Sigmoid colon (tissue), 7 donors: ENCODE measurements around the gene HDAC7. TPM values are rescaled to one million over a fixed set of nuclear protein-coding genes. Genes with fewer than 3 reads are reported as not detected.

ENCODE experiments used
- DNase-seq: peaks from one replicate; pipeline ENCODE4 v3.0.0-alpha.2; 2019
- H3K27ac ChIP-seq, 4 donors: fragments of 200-600 bp; sonication (generic); one replicate each; pipeline ENCODE4 v1.5.1; 2016 to 2019; ENCODE audit warnings: mild to moderate bottlenecking in 1 of 4
- H3K27me3 ChIP-seq, 3 donors: fragments of 200-600 bp; sonication (generic); one replicate each; pipeline ENCODE4 v1.5.1; 2019; ENCODE audit warnings: mild to moderate bottlenecking in 1 of 3
- H3K36me3 ChIP-seq, 4 donors: fragments of 200-600 bp; sonication (generic); one replicate each; pipeline ENCODE4 v1.5.1; 2016 to 2019
- H3K4me1 ChIP-seq, 4 donors: fragments of 200-600 bp; sonication (generic); one replicate each; pipeline ENCODE4 v1.5.1; 2017 to 2019
- H3K4me3 ChIP-seq, 4 donors: fragments of 200-600 bp; sonication (generic); one replicate each; pipeline ENCODE4 v1.5.1; 2017 to 2019; ENCODE audit warnings: mild to moderate bottlenecking in 2 of 4, moderate library complexity in 1 of 4
- H3K9me3 ChIP-seq, 4 donors: fragments of 200-600 bp in 3 of 4; sonication (generic) in 3 of 4; one replicate each; pipeline versions ENCODE4 v1.5.1 to v1.6.1; 2013 to 2019
- EP300 ChIP-seq, 4 donors: sonication (generic); formaldehyde crosslinking; IDR thresholded peaks; one replicate each; pipeline ENCODE4 v1.6.1; 2017; ENCODE audit warnings: antibody characterized with exemption in 4 of 4
- POLR2A ChIP-seq, 2 donors: fragments of 450-650 bp; IDR thresholded peaks; one replicate each; pipeline ENCODE4 v1.6.1; 2016; ENCODE audit warnings: antibody characterized with exemption in 2 of 2, mild to moderate bottlenecking in 2 of 2, moderate library complexity in 2 of 2
- POLR2AphosphoS5 ChIP-seq, 4 donors: sonication (generic); formaldehyde crosslinking; IDR thresholded peaks; one replicate each; pipeline ENCODE4 v1.6.1; 2017; ENCODE audit warnings: antibody characterized with exemption in 4 of 4
- WGBS, 2 donors: extraction: QIAGEN DNeasy Blood & Tissue Kit; methylation state at CpG; one replicate each; pipeline ENCODE4 v1.1.7; 2013; 5-methylcytosine and 5-hydroxymethylcytosine counted together
- intact Hi-C: fragments of 100-400 bp; cut with DNase I; formaldehyde crosslinking; loops from one replicate; pipeline ENCODE4 v1.15.1; 2023
- polyA plus RNA-seq, 3 donors: library from polyadenylated mRNA; stranded (reverse); fragments of 200-250 nt; gene quantifications; one replicate each; pipeline ENCODE4 v1.2.3, GENCODE V29; 2013
- total RNA-seq, 4 donors: library from RNA; depleted of rRNA; stranded (reverse); fragments of >200 nt; gene quantifications; one replicate each; pipeline ENCODE4 v1.1.0, GENCODE V29; 2016
- TF ChIP-seq, protein P1 (sequence below), 4 experiments: fragments of 450-650 bp in 3 of 4; fragments of 200-600 bp in 1 of 4; IDR thresholded peaks; one replicate each; pipeline ENCODE4 v1.5.1; 2016 to 2019; ENCODE audit warnings: antibody characterized with exemption in 4 of 4, mild to moderate bottlenecking in 3 of 4, moderate library complexity in 2 of 4
- donor health status: healthy with polysubstance abuse.
- donor health status: Bipolar disorder and iron deficiency.
- donor health status: healthy.

The HDAC7 gene
- total and polyA plus RNA-seq, 7 donors: 6.5 to 79.2 (median 45.3) TPM

- H3K9me3 ChIP-seq: no peaks in the 10 kb centered on the region
- WGBS, 2 donors: 26 to 61% methylated on average over 4 of the region's 4 CpGs
- TF ChIP-seq, protein P1, sequence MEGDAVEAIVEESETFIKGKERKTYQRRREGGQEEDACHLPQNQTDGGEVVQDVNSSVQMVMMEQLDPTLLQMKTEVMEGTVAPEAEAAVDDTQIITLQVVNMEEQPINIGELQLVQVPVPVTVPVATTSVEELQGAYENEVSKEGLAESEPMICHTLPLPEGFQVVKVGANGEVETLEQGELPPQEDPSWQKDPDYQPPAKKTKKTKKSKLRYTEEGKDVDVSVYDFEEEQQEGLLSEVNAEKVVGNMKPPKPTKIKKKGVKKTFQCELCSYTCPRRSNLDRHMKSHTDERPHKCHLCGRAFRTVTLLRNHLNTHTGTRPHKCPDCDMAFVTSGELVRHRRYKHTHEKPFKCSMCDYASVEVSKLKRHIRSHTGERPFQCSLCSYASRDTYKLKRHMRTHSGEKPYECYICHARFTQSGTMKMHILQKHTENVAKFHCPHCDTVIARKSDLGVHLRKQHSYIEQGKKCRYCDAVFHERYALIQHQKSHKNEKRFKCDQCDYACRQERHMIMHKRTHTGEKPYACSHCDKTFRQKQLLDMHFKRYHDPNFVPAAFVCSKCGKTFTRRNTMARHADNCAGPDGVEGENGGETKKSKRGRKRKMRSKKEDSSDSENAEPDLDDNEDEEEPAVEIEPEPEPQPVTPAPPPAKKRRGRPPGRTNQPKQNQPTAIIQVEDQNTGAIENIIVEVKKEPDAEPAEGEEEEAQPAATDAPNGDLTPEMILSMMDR (IDR thresholded peaks at IDR 0.05): no peak
- TF ChIP-seq POLR2A (IDR thresholded peaks at IDR 0.05): no peak
- no peak for TF ChIP-seq POLR2AphosphoS5 (IDR thresholded peaks at IDR 0.05)
- TF ChIP-seq EP300 (IDR thresholded peaks at IDR 0.05): no peak
- H3K4me3 ChIP-seq: no peak overlapping the region
- H3K27ac ChIP-seq: no peak overlapping the region
- peaks cover 0 to 28% (median 19%) of the 10 kb centered on the region in 4 donors for H3K4me1 ChIP-seq
- intact Hi-C loops: no loop called here
- DNase-seq: no peak
- no peaks in the 10 kb centered on the region for H3K27me3 ChIP-seq
- H3K36me3 ChIP-seq: no peaks in the 10 kb centered on the region
Observed at GRCh38 chr12:47841910-47842309, 22.2 kb upstream of the HDAC7 start.

- Histone ChIP-seq H3K27ac (no peak overlapping the region), H3K4me1 (peaks cover 0 to 28% (median 19%) of the 10 kb centered on the region in 4 donors), H3K4me3 (no peak overlapping the region), H3K27me3 (no peaks in the 10 kb centered on the region), H3K36me3 (no peaks in the 10 kb centered on the region), H3K9me3 (no peaks in the 10 kb centered on the region)
- no peak for TF ChIP-seq POLR2AphosphoS5 (IDR thresholded peaks at IDR 0.05)
- TF ChIP-seq EP300 (IDR thresholded peaks at IDR 0.05): no peak
- TF ChIP-seq POLR2A (IDR thresholded peaks at IDR 0.05): no peak
- TF ChIP-seq, protein P1 (IDR thresholded peaks at IDR 0.05): no peak
- WGBS, 2 donors: 50 to 66% methylated on average over 2 of the region's 2 CpGs
- intact Hi-C loops: no loop called here
- DNase-seq: no peak
Observed at GRCh38 chr12:47841501-47841900, 21.8 kb upstream of the HDAC7 start.

- TF ChIP-seq POLR2AphosphoS5 (IDR thresholded peaks at IDR 0.05) (no peak), POLR2A (IDR thresholded peaks at IDR 0.05) (no peak), EP300 (IDR thresholded peaks at IDR 0.05) (no peak)
- TF ChIP-seq, protein P1 (IDR thresholded peaks at IDR 0.05): no peak
- no peaks in the 10 kb centered on the region for H3K9me3 ChIP-seq
- peaks cover 0 to 28% (median 19%) of the 10 kb centered on the region in 4 donors for H3K4me1 ChIP-seq
- no peak overlapping the region for H3K27ac ChIP-seq
- no peak for DNase-seq
- H3K4me3 ChIP-seq: no peak overlapping the region
- intact Hi-C loops: no loop called here
- H3K27me3 ChIP-seq: no peaks in the 10 kb centered on the region
- 78 to 93% methylated on average over 1 of the region's 1 CpG for WGBS, 2 donors
- H3K36me3 ChIP-seq: no peaks in the 10 kb centered on the region
Observed at GRCh38 chr12:47840571-47840970, 20.9 kb upstream of the HDAC7 start.

- no peaks in the 10 kb centered on the region for H3K9me3 ChIP-seq
- DNase-seq: no peak
- H3K27ac ChIP-seq: no peak overlapping the region
- TF ChIP-seq POLR2AphosphoS5 (IDR thresholded peaks at IDR 0.05) (no peak), POLR2A (IDR thresholded peaks at IDR 0.05) (no peak), EP300 (IDR thresholded peaks at IDR 0.05) (no peak)
- intact Hi-C loops: loop anchor here (2.0 to 5.0 kb wide), 3 partner anchors 95 to 187 kb away; no protein-coding TSS in a partner anchor
- H3K27me3 ChIP-seq: no peaks in the 10 kb centered on the region
- no peaks in the 10 kb centered on the region for H3K36me3 ChIP-seq
- H3K4me3 ChIP-seq: no peak overlapping the region
- H3K4me1 ChIP-seq: peaks cover 0 to 28% (median 19%) of the 10 kb centered on the region in 4 donors
- WGBS, 2 donors: 44 to 83% methylated on average over 8 of the region's 8 CpGs
Observed at GRCh38 chr12:47839214-47839876, 19.6 kb upstream of the HDAC7 start.

DNA sequence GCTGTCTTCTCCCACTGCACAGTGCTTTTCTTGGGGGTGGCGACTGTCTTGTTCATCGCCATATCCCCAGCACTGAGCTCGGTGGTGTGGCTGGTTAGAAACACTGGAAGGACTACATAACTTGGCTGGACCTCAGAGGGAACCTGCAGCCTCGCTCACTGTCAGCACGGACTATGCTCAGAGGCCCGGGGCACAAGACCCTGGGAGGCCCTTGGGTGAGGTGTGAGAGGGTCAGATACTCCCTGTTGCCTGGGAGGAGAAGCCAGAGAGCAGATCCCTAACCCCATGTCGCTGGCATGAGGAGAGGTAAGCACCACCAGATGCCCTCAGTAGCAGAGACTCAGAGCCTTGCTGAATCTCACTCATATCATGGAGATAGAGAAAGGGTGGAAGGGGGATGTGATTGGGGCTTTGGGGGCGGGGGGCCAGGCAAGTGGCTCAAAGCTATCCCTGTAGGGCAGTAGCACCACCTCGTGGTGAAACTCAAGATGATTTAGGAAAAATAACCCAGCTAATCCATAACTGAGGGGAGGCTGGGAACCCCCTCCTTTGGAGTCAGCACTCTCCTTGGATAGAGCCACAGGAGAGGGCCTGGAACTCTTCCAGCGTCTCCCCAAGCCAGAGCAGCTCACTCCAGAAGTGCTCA is 18.7 kb upstream of the HDAC7 start:
- Histone ChIP-seq H3K4me1 (peaks cover 0 to 28% (median 19%) of the 10 kb centered on the region in 4 donors), H3K9me3 (no peaks in the 10 kb centered on the region), H3K4me3 (no peak overlapping the region), H3K27ac (peak overlapping the region in 3 of 4 donors; percentile 1 to 49 (median 43)), H3K36me3 (no peaks in the 10 kb centered on the region), H3K27me3 (no peaks in the 10 kb centered on the region)
- 34 to 47% methylated on average over 10 of the region's 10 CpGs for WGBS, 2 donors
- no peak for DNase-seq
- intact Hi-C loops: loop anchor here (2.0 to 5.0 kb wide), 3 partner anchors 94 to 186 kb away; no protein-coding TSS in a partner anchor
- TF ChIP-seq POLR2AphosphoS5 (IDR thresholded peaks at IDR 0.05): no peak
- TF ChIP-seq POLR2A (IDR thresholded peaks at IDR 0.05): no peak
- TF ChIP-seq, protein P1 (IDR thresholded peaks at IDR 0.05): peak in 2 of 4 experiments; percentile 15 to 72
- TF ChIP-seq EP300 (IDR thresholded peaks at IDR 0.05): no peak
